ENCODE data around the gene DRICH1.
"Not testable (repeated sequence)": the region's sequence is repeated elsewhere in the genome, so short reads cannot be mapped to it uniquely, and the experiment has no call there.

Gene DRICH1

GRCh38 chr22:23597576-23598268 lies 34.4 kb downstream of the DRICH1 start:
- not testable (repeated sequence) for H3K27ac ChIP-seq (ENCODE audit: low read length); H3K9me3 ChIP-seq (ENCODE audit: control insufficient read depth, insufficient read depth, low read length); H3K4me3 ChIP-seq (ENCODE audit: low read length); DNase-seq (ENCODE audit: low read depth, low spot score); H3K36me3 ChIP-seq (ENCODE audit: control insufficient read depth, insufficient read depth, low read length); H3K4me1 ChIP-seq (ENCODE audit: control insufficient read depth, insufficient read depth, low read length); H3K27me3 ChIP-seq (ENCODE audit: control insufficient read depth, insufficient read depth, low read length)
- WGBS (ENCODE audit: insufficient coverage, insufficient read length) = no CpG with 5 or more reads among the region's 7 CpGs

DNA sequence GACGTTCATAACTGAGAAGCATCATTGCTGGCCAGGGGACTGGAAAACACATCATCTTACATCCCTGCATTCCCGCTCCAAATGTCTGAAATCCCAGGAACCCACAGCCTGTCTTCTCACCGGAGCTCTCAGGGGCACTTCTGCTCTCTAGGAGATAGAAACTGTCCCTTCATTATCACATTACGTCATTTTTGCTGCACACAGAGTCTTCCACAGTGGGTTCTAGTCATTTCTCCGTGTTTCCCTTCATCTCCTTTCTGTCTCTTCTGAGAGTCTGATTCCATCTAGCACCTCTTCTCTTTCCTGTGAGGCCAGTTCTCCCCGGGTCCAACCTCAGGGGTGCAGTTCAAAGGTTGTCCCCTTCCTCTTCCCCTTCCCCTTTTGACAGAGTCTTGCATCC lies 36.2 kb downstream of the DRICH1 start:
- H3K9me3 ChIP-seq (ENCODE audit: control insufficient read depth, insufficient read depth, low read length); DNase-seq (ENCODE audit: low read depth, low spot score); H3K4me3 ChIP-seq (ENCODE audit: low read length); H3K27ac ChIP-seq (ENCODE audit: low read length); H3K27me3 ChIP-seq (ENCODE audit: control insufficient read depth, insufficient read depth, low read length); H3K4me1 ChIP-seq (ENCODE audit: control insufficient read depth, insufficient read depth, low read length); H3K36me3 ChIP-seq (ENCODE audit: control insufficient read depth, insufficient read depth, low read length): not testable (repeated sequence)
- WGBS (ENCODE audit: insufficient coverage, insufficient read length) = no CpG with 5 or more reads among the region's 6 CpGs

- Histone ChIP-seq H3K4me1 (ENCODE audit: control insufficient read depth, insufficient read depth, low read length) (peaks cover 2% of the 10 kb centered on the region; the same call in 1 of the 2 replicates), H3K36me3 (ENCODE audit: control insufficient read depth, insufficient read depth, low read length) (no peaks in the 10 kb centered on the region), H3K27ac (ENCODE audit: low read length) (no peak overlapping the region), H3K4me3 (ENCODE audit: low read length) (no peak overlapping the region), H3K27me3 (ENCODE audit: control insufficient read depth, insufficient read depth, low read length) (no peaks in the 10 kb centered on the region), H3K9me3 (ENCODE audit: control insufficient read depth, insufficient read depth, low read length) (no peaks in the 10 kb centered on the region)
- no peak for DNase-seq (ENCODE audit: low read depth, low spot score)
- no CpG with 5 or more reads among the region's 7 CpGs for WGBS (ENCODE audit: insufficient coverage, insufficient read length)
These were observed 40.3 kb downstream of the DRICH1 start for GRCh38 chr22:23591846-23592245.

DNA sequence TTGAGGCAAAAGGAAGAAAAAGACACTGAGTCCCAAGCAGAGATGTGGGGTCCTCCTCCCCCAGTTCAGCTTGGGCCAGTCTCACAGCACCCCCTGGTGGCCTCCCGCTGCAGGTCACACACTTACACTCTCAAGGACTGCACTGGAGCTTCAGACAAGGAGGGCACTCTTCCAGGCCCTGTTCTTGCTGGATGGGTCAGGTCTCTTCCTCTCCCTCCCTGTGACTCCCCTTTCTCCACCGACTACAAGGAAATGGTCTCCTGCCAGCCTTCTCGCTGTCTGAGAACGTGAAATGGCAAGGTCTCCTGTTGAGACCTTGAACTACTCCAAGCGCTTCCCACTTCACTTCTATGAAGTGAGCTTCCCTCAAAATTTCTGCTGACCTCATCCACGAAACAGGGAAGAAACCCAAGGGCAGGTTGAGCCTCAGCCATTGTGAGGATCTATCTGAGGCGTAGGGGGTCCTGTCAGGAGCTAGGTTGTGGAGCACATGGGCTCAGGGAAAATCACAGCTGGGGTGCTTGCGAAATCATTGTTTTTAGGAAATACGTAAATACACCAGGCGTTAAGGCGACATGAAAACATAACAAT lies 40.8 kb downstream of the DRICH1 start:
- peaks cover 2% of the 10 kb centered on the region; the same call in 1 of the 2 replicates for H3K4me1 ChIP-seq (ENCODE audit: control insufficient read depth, insufficient read depth, low read length)
- H3K36me3 ChIP-seq (ENCODE audit: control insufficient read depth, insufficient read depth, low read length) = no peaks in the 10 kb centered on the region
- no peaks in the 10 kb centered on the region for H3K27me3 ChIP-seq (ENCODE audit: control insufficient read depth, insufficient read depth, low read length)
- DNase-seq (ENCODE audit: low read depth, low spot score) = peak; percentile 54
- no peak overlapping the region for H3K27ac ChIP-seq (ENCODE audit: low read length)
- no peaks in the 10 kb centered on the region for H3K9me3 ChIP-seq (ENCODE audit: control insufficient read depth, insufficient read depth, low read length)
- no peak overlapping the region for H3K4me3 ChIP-seq (ENCODE audit: low read length)
- no CpG with 5 or more reads among the region's 11 CpGs for WGBS (ENCODE audit: insufficient coverage, insufficient read length)

- H3K36me3 ChIP-seq (ENCODE audit: control insufficient read depth, insufficient read depth, low read length) = no peaks in the 10 kb centered on the region
- no peak for DNase-seq (ENCODE audit: low read depth, low spot score)
- H3K27ac ChIP-seq (ENCODE audit: low read length) = no peak overlapping the region
- H3K4me1 ChIP-seq (ENCODE audit: control insufficient read depth, insufficient read depth, low read length) = no peaks in the 10 kb centered on the region; the same call in 1 of the 2 replicates
- H3K4me3 ChIP-seq (ENCODE audit: low read length) = no peak overlapping the region
- no CpG with 5 or more reads among the region's 6 CpGs for WGBS (ENCODE audit: insufficient coverage, insufficient read length)
- H3K27me3 ChIP-seq (ENCODE audit: control insufficient read depth, insufficient read depth, low read length) = no peaks in the 10 kb centered on the region
- no peaks in the 10 kb centered on the region for H3K9me3 ChIP-seq (ENCODE audit: control insufficient read depth, insufficient read depth, low read length)
These were observed 48.3 kb downstream of the DRICH1 start for GRCh38 chr22:23583836-23584235.

- no peaks in the 10 kb centered on the region; the same call in 1 of the 2 replicates for H3K4me1 ChIP-seq (ENCODE audit: control insufficient read depth, insufficient read depth, low read length)
- DNase-seq (ENCODE audit: low read depth, low spot score) = no peak
- WGBS (ENCODE audit: insufficient coverage, insufficient read length) = no CpG with 5 or more reads among the region's 7 CpGs
- no peaks in the 10 kb centered on the region for H3K9me3 ChIP-seq (ENCODE audit: control insufficient read depth, insufficient read depth, low read length)
- H3K36me3 ChIP-seq (ENCODE audit: control insufficient read depth, insufficient read depth, low read length) = no peaks in the 10 kb centered on the region
- no peaks in the 10 kb centered on the region for H3K27me3 ChIP-seq (ENCODE audit: control insufficient read depth, insufficient read depth, low read length)
- no peak overlapping the region for H3K27ac ChIP-seq (ENCODE audit: low read length)
- H3K4me3 ChIP-seq (ENCODE audit: low read length) = no peak overlapping the region
These were observed 49.0 kb downstream of the DRICH1 start for GRCh38 chr22:23583153-23583552.

DNA sequence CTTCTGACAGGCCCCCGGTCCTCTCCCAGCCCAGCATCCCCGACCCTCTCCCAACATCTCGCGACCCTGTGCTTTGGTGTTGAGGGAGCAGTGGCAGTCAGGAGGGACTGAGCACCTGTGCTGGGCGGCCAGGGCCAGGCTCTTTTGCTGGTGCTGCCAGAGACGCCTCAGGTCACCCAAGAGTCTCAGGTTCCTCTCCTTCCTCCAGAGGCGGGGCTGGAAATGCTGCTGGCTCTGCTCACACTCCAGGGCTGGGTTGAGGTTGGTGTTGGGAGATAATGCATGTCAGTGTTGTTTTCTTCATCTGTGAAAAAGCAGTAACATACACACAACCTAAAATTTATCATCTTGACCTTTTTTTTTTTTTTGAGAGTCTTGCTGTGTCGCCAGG lies 50.9 kb downstream of the DRICH1 start:
- no CpG with 5 or more reads among the region's 8 CpGs for WGBS (ENCODE audit: insufficient coverage, insufficient read length)
- Histone ChIP-seq H3K27ac (ENCODE audit: low read length) (no peak overlapping the region), H3K4me3 (ENCODE audit: low read length) (no peak overlapping the region), H3K36me3 (ENCODE audit: control insufficient read depth, insufficient read depth, low read length) (no peaks in the 10 kb centered on the region), H3K4me1 (ENCODE audit: control insufficient read depth, insufficient read depth, low read length) (no peaks in the 10 kb centered on the region; the same call in 1 of the 2 replicates), H3K27me3 (ENCODE audit: control insufficient read depth, insufficient read depth, low read length) (no peaks in the 10 kb centered on the region), H3K9me3 (ENCODE audit: control insufficient read depth, insufficient read depth, low read length) (no peaks in the 10 kb centered on the region)
- no peak for DNase-seq (ENCODE audit: low read depth, low spot score)

- Histone ChIP-seq H3K4me1 (ENCODE audit: control insufficient read depth, insufficient read depth, low read length) (no peaks in the 10 kb centered on the region; the same call in 1 of the 2 replicates), H3K4me3 (ENCODE audit: low read length) (no peak overlapping the region; the same call in 1 of the 2 replicates), H3K36me3 (ENCODE audit: control insufficient read depth, insufficient read depth, low read length) (no peaks in the 10 kb centered on the region), H3K27ac (ENCODE audit: low read length) (no peak overlapping the region), H3K9me3 (ENCODE audit: control insufficient read depth, insufficient read depth, low read length) (no peaks in the 10 kb centered on the region), H3K27me3 (ENCODE audit: control insufficient read depth, insufficient read depth, low read length) (no peaks in the 10 kb centered on the region)
- WGBS (ENCODE audit: insufficient coverage, insufficient read length) = no CpG with 5 or more reads among the region's 11 CpGs
- DNase-seq (ENCODE audit: low read depth, low spot score) = no peak
These were observed 51.4 kb downstream of the DRICH1 start for GRCh38 chr22:23580576-23581259.

- WGBS (ENCODE audit: insufficient coverage, insufficient read length) = no CpG with 5 or more reads among the region's 12 CpGs
- no peaks in the 10 kb centered on the region for H3K36me3 ChIP-seq (ENCODE audit: control insufficient read depth, insufficient read depth, low read length)
- H3K4me1 ChIP-seq (ENCODE audit: control insufficient read depth, insufficient read depth, low read length) = no peaks in the 10 kb centered on the region; the same call in 1 of the 2 replicates
- no peak for DNase-seq (ENCODE audit: low read depth, low spot score)
- H3K9me3 ChIP-seq (ENCODE audit: control insufficient read depth, insufficient read depth, low read length) = no peaks in the 10 kb centered on the region
- no peaks in the 10 kb centered on the region for H3K27me3 ChIP-seq (ENCODE audit: control insufficient read depth, insufficient read depth, low read length)
- no peak within 1 kb of the TSS for H3K27ac ChIP-seq (ENCODE audit: low read length)
- no peak within 1 kb of the TSS; the same call in 1 of the 2 replicates for H3K4me3 ChIP-seq (ENCODE audit: low read length)
These were observed 52.1 kb downstream of the DRICH1 start, which contains the start of gene IGLL1 for GRCh38 chr22:23579870-23580575. TSS of gene IGLL1 (minus strand) at chr22:23580290. CDS start at chr22:23580190, 100 bp downstream.

- H3K4me1 ChIP-seq (ENCODE audit: control insufficient read depth, insufficient read depth, low read length) = no peaks in the 10 kb centered on the region; the same call in 1 of the 2 replicates
- no peak overlapping the region for H3K27ac ChIP-seq (ENCODE audit: low read length)
- no peaks in the 10 kb centered on the region for H3K36me3 ChIP-seq (ENCODE audit: control insufficient read depth, insufficient read depth, low read length)
- WGBS (ENCODE audit: insufficient coverage, insufficient read length) = no CpG with 5 or more reads among the region's 5 CpGs
- no peak overlapping the region for H3K4me3 ChIP-seq (ENCODE audit: low read length)
- no peaks in the 10 kb centered on the region for H3K9me3 ChIP-seq (ENCODE audit: control insufficient read depth, insufficient read depth, low read length)
- H3K27me3 ChIP-seq (ENCODE audit: control insufficient read depth, insufficient read depth, low read length) = no peaks in the 10 kb centered on the region
- no peak for DNase-seq (ENCODE audit: low read depth, low spot score)
These were observed 52.8 kb downstream of the DRICH1 start for GRCh38 chr22:23579280-23579679.

Measured in iPS DF 6.9 (cell line).